ENCODE results near the gene ZDHHC11. TPM values are rescaled to one million over a fixed set of nuclear protein-coding genes. Genes with fewer than 3 reads are reported as not detected.
"Not testable (repeated sequence)": the region's sequence is repeated elsewhere in the genome, so short reads cannot be mapped to it uniquely, and the experiment has no call there.

Gene ZDHHC11
- total RNA-seq, 1 experiment from 2014 or later = 6.0 TPM

GRCh38 chr5:828194-828593, 22.6 kb downstream of the ZDHHC11 start:
- in situ Hi-C loops (cut with HindIII; ENCODE audit: low sequenced_read_pairs); DNase-seq (ENCODE audit: low spot score): not testable (repeated sequence)

GRCh38 chr5:825544-825943, 25.2 kb downstream of the ZDHHC11 start:
- in situ Hi-C loops (cut with HindIII; ENCODE audit: low sequenced_read_pairs) = not testable (repeated sequence)

GRCh38 chr5:821504-821903, 29.3 kb downstream of the ZDHHC11 start:
- in situ Hi-C loops (cut with HindIII; ENCODE audit: low sequenced_read_pairs) = no loop called here
- peak; percentile 45 for DNase-seq (ENCODE audit: low spot score)

More at GRCh38 chr5:825544-825943, 25.2 kb downstream of the ZDHHC11 start:
- DNase-seq (ENCODE audit: low spot score) = not testable (repeated sequence)

- in situ Hi-C loops (cut with HindIII; ENCODE audit: low sequenced_read_pairs) = no loop called here
- DNase-seq (ENCODE audit: low spot score) = no peak
Measured at GRCh38 chr5:820245-820644, 30.5 kb downstream of the ZDHHC11 start.

- in situ Hi-C loops (cut with HindIII; ENCODE audit: low sequenced_read_pairs) = no loop called here
Measured at GRCh38 chr5:819078-819477, 31.7 kb downstream of the ZDHHC11 start.

GRCh38 chr5:816176-816575, 34.6 kb downstream of the ZDHHC11 start:
- DNase-seq (ENCODE audit: low spot score) = no peak

More at GRCh38 chr5:819078-819477, 31.7 kb downstream of the ZDHHC11 start:
- DNase-seq (ENCODE audit: low spot score) = no peak

GRCh38 chr5:815449-815848, 35.3 kb downstream of the ZDHHC11 start:
- in situ Hi-C loops (cut with HindIII; ENCODE audit: low sequenced_read_pairs) = no loop called here
- no peak for DNase-seq (ENCODE audit: low spot score)

More at GRCh38 chr5:816176-816575, 34.6 kb downstream of the ZDHHC11 start:
- in situ Hi-C loops (cut with HindIII; ENCODE audit: low sequenced_read_pairs) = no loop called here

GRCh38 chr5:813575-813974, 37.2 kb downstream of the ZDHHC11 start:
- DNase-seq (ENCODE audit: low spot score); in situ Hi-C loops (cut with HindIII; ENCODE audit: low sequenced_read_pairs): not testable (repeated sequence)

- DNase-seq (ENCODE audit: low spot score); in situ Hi-C loops (cut with HindIII; ENCODE audit: low sequenced_read_pairs): not testable (repeated sequence)
Measured at GRCh38 chr5:811384-811783, 39.4 kb downstream of the ZDHHC11 start.

- in situ Hi-C loops (cut with HindIII; ENCODE audit: low sequenced_read_pairs); DNase-seq (ENCODE audit: low spot score): not testable (repeated sequence)
Measured at GRCh38 chr5:807719-808514, 42.9 kb downstream of the ZDHHC11 start.

- DNase-seq (ENCODE audit: low spot score) = no peak
- in situ Hi-C loops (cut with HindIII; ENCODE audit: low sequenced_read_pairs) = no loop called here
Measured at GRCh38 chr5:801472-801871, 49.3 kb downstream of the ZDHHC11 start.

- DNase-seq (ENCODE audit: low spot score) = not testable (repeated sequence)
Measured at GRCh38 chr5:801055-801454, 49.7 kb downstream of the ZDHHC11 start.

GRCh38 chr5:798505-799138, 52.2 kb downstream of the ZDHHC11 start:
- DNase-seq (ENCODE audit: low spot score); in situ Hi-C loops (cut with HindIII; ENCODE audit: low sequenced_read_pairs): not testable (repeated sequence)

More at GRCh38 chr5:801055-801454, 49.7 kb downstream of the ZDHHC11 start:
- in situ Hi-C loops (cut with HindIII; ENCODE audit: low sequenced_read_pairs) = not testable (repeated sequence)

GRCh38 chr5:797986-798385, 52.8 kb downstream of the ZDHHC11 start:
- in situ Hi-C loops (cut with HindIII; ENCODE audit: low sequenced_read_pairs); DNase-seq (ENCODE audit: low spot score): not testable (repeated sequence)

- in situ Hi-C loops (cut with HindIII; ENCODE audit: low sequenced_read_pairs); DNase-seq (ENCODE audit: low spot score): not testable (repeated sequence)
Measured at GRCh38 chr5:795873-796272, 54.9 kb downstream of the ZDHHC11 start.

GRCh38 chr5:794948-795347, 55.8 kb downstream of the ZDHHC11 start:
- in situ Hi-C loops (cut with HindIII; ENCODE audit: low sequenced_read_pairs); DNase-seq (ENCODE audit: low spot score): not testable (repeated sequence)

- DNase-seq (ENCODE audit: low spot score); in situ Hi-C loops (cut with HindIII; ENCODE audit: low sequenced_read_pairs): not testable (repeated sequence)
Measured at GRCh38 chr5:788703-789102, 62.1 kb downstream of the ZDHHC11 start.

- DNase-seq (ENCODE audit: low spot score); in situ Hi-C loops (cut with HindIII; ENCODE audit: low sequenced_read_pairs): not testable (repeated sequence)
Measured at GRCh38 chr5:787857-788233, 62.9 kb downstream of the ZDHHC11 start.

- in situ Hi-C loops (cut with HindIII; ENCODE audit: low sequenced_read_pairs); DNase-seq (ENCODE audit: low spot score): not testable (repeated sequence)
Measured at GRCh38 chr5:787224-787856, 63.4 kb downstream of the ZDHHC11 start.

Data from G401 (cell line).